Gastrocnemius medialis (tissue), 4 donors: ENCODE measurements around the gene THBS1.

Source experiments
- CTCF ChIP-seq, 5 experiments: fragments of 450-650 bp in 3 of 5; fragments of 200-600 bp in 2 of 5; sonication (generic) in 2 of 5; IDR thresholded peaks in 4 of 5; conservative IDR thresholded peaks in 1 of 5; 1 replicate in 4 of 5; 2 replicates in 1 of 5; pipeline ENCODE4 v1.5.1; 2016 to 2019; ENCODE audit warnings: antibody characterized with exemption in 5 of 5, mild to moderate bottlenecking in 3 of 5, moderate library complexity in 3 of 5
- POLR2A ChIP-seq, 2 donors: fragments of 450-650 bp; IDR thresholded peaks; one replicate each; pipeline ENCODE4 v1.6.1; 2017; ENCODE audit warnings: antibody characterized with exemption in 2 of 2, mild to moderate bottlenecking in 2 of 2, moderate library complexity in 2 of 2

- no peak for TF ChIP-seq CTCF (IDR thresholded peaks at IDR 0.05 in 4 of 5, conservative IDR thresholded peaks at IDR 0.05 in 1 of 5)
- no peak for TF ChIP-seq POLR2A (IDR thresholded peaks at IDR 0.05)
Observed at GRCh38 chr15:39548561-39548960, 32.3 kb upstream of the THBS1 start.
